GM10266 (cell line): ENCODE data around the gene MYO5B.

Experiments
- DNase-seq: peaks from one replicate; pipeline ENCODE4 v3.0.0; 2012; ENCODE audit errors: extremely low spot score
- CTCF ChIP-seq: IDR thresholded peaks from 2 replicates; pipeline ENCODE4 v1.5.1; 2012; ENCODE audit warnings: mild to moderate bottlenecking, low read depth; ENCODE audit not compliant: control insufficient read depth, insufficient read depth; ENCODE audit errors: missing control alignments

MYO5B gene

DNA sequence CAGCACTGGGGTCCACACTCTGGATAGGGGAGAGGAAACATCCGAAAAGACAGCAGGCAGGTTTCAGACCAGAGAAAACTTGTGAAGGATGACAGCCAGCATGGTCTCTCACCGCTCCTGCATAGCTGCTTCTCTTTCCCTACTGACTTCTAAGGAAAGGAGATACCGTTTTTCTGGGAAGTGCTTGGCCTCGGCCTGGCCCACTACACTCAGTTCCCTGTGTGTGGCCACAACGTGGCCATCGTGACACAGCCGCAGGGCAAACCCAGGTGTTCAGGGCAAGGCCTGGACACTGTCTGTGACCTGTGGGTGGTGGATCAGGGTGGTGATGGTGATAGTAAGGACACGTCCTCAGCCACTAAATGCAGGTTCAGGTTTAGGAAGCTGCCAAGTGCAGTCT lies 347.4 kb downstream of the MYO5B start:
- no peak for DNase-seq
- no peak for TF ChIP-seq CTCF

DNA sequence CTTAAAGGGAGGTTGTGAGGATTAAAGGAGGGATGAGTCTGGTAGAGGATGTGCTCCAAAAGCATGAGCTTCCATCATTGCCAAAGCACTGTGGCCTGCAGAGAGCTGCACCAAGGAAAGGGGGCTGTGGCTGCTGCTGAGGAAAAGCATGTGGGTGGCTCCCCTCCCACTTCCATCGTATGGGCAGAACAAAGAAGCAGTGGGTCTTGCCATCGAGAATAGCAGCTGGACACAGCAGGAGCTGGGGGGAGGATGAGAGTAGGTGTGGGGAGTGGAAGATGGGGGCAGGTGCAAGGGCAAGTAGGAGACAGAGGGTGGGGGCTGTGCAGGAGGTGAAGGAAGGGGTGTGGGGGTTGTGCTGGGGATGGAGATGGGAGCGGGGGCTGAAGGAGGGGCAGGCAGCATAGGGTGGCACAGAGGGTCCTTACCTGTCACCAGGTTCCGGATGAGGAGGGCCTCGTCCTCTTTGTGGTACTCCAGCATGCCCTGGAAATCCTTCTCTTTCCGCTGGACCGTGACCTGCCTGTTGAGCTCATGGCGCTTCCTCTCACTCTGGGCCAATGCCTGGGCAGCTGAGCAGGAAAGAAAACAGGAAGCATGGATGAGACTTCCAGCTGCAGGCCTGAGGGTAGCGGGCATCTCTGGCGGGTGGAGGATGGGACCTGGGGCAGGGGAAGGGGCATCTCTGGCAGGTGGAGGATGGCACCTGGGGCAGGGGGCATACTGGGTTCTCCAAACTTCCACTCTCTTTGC lies 348.1 kb downstream of the MYO5B start:
- no peak for DNase-seq
- TF ChIP-seq CTCF: no peak

- DNase-seq: no peak
- TF ChIP-seq CTCF: no peak
These were observed 348.6 kb downstream of the MYO5B start for GRCh38 chr18:49846361-49846662.

DNA sequence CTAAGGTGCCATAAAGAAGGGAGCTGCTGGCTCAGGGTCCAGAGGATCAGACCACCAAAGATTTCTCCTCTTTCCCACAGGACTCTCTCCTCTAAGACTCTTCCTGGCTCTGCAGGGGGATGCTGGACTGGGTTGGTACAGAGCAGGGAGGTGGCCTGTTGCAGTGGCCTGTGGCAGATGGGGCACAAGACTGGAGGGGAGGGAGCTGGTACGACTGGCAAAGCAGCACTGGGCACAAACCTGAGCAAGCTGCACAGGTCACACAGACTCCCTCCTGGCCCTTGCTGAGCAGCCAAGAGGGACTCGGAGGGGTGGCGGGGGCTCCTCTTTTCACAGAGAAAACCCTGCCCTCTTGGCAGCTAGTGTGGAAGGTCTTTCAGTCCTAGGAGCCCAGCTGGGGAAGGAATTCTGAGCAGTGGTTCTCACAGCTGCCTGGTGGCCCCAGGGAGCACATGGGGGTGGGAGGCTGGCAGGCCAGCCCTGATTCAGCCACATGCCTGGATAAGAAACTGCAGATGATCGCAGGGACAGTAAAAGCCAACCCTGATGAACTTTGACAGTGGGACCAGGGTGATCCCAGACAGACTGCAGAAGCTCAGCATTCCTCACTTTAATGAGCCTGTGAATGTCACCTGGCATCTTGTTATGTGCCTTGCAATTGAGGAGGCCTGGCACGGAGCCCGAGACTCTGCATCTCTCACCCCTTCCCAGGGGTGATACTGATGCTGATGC lies 349.2 kb downstream of the MYO5B start:
- DNase-seq: no peak
- no peak for TF ChIP-seq CTCF

GRCh38 chr18:49844903-49845302 lies 350.0 kb downstream of the MYO5B start:
- TF ChIP-seq CTCF: no peak
- DNase-seq: no peak

- no peak for DNase-seq
- no peak for TF ChIP-seq CTCF
These were observed 350.9 kb downstream of the MYO5B start for GRCh38 chr18:49843778-49844625.

- no peak for TF ChIP-seq CTCF
- no peak for DNase-seq
These were observed 351.8 kb downstream of the MYO5B start for GRCh38 chr18:49843131-49843530.
